K562 (cell line): ENCODE results near the gene CRYBG2. TPM values are rescaled to one million over a fixed set of nuclear protein-coding genes. Genes with fewer than 3 reads are reported as not detected.

Experiments
- FOXK2 ChIP-seq, 2 experiments: fragments of 450-650 bp; IDR thresholded peaks in 1 of 2; conservative IDR thresholded peaks in 1 of 2; 2 replicates each; pipeline ENCODE4 v1.6.1; 2016; ENCODE audit warnings: low read depth in 2 of 2, mild to moderate bottlenecking in 1 of 2
- HEY1 ChIP-seq: fragments of 250-450 bp; sonication (Bioruptor Pico); IDR thresholded peaks from 2 replicates; pipeline ENCODE4 v1.5.0; 2020; ENCODE audit warnings: mild to moderate bottlenecking, moderate library complexity, borderline replicate concordance
- KDM4B ChIP-seq, 2 experiments: fragments of 450-650 bp in 1 of 2; sonication (generic) in 1 of 2; IDR thresholded peaks; 2 replicates each; pipeline ENCODE4 v1.6.1; 2016 to 2017; ENCODE audit warnings: borderline replicate concordance in 2 of 2, antibody characterized with exemption in 1 of 2, low read depth in 1 of 2, mild to moderate bottlenecking in 1 of 2
- KLF6 ChIP-seq: fragments of 250-450 bp; sonication (Bioruptor Pico); IDR thresholded peaks from 2 replicates; pipeline ENCODE4 v1.4.0; 2020; ENCODE audit warnings: mild to moderate bottlenecking, moderate library complexity, borderline replicate concordance
- MECOM ChIP-seq: fragments of 250-450 bp; sonication (Bioruptor Pico); IDR thresholded peaks from 2 replicates; pipeline ENCODE4 v1.8.0; 2022; ENCODE audit warnings: inconsistent platforms
- MTA3 ChIP-seq: fragments of 450-650 bp; formaldehyde crosslinking; IDR thresholded peaks from 2 replicates; pipeline ENCODE4 v1.6.1; 2017; ENCODE audit warnings: mild to moderate bottlenecking, borderline replicate concordance
- NFATC3 ChIP-seq: fragments of 450-650 bp; IDR thresholded peaks from 2 replicates; pipeline ENCODE4 v1.6.1; 2017; ENCODE audit warnings: mild to moderate bottlenecking
- NR2F6 ChIP-seq: fragments of 450-650 bp; formaldehyde crosslinking; IDR thresholded peaks from 2 replicates; pipeline ENCODE4 v1.4.0; 2020; ENCODE audit warnings: mild to moderate bottlenecking
- PCBP2 ChIP-seq: fragments of 200-400 bp; formaldehyde crosslinking; IDR thresholded peaks from 2 replicates; pipeline ENCODE4 v1.6.1; 2018; ENCODE audit warnings: low read length, low read depth, mild to moderate bottlenecking, moderate library complexity; ENCODE audit not compliant: poor library complexity, severe bottlenecking
- PHF21A ChIP-seq: fragments of 450-650 bp; IDR thresholded peaks from 2 replicates; pipeline ENCODE4 v1.6.1; 2017; ENCODE audit warnings: low read depth, borderline replicate concordance
- SMAD4 ChIP-seq: fragments of 250-450 bp; sonication (Bioruptor Pico); conservative IDR thresholded peaks from 2 replicates; pipeline ENCODE4 v1.8.0; 2021; ENCODE audit warnings: inconsistent platforms, mild to moderate bottlenecking, moderate library complexity
- SP1 ChIP-seq: sonication (generic); formaldehyde crosslinking; IDR thresholded peaks from 2 replicates; pipeline ENCODE4 v1.8.1; 2022; ENCODE audit warnings: mild to moderate bottlenecking, missing genetic modification reagents
- SRSF3 ChIP-seq: fragments of 200-400 bp; formaldehyde crosslinking; IDR thresholded peaks from 2 replicates; pipeline ENCODE4 v1.6.1; 2016; ENCODE audit warnings: mild to moderate bottlenecking, low read length, moderate library complexity; ENCODE audit not compliant: insufficient read depth
- ZC3H11A ChIP-seq: IDR thresholded peaks from 2 replicates; pipeline ENCODE4 v1.6.1; 2012; ENCODE audit warnings: low read depth, low read length, improper control_type of control experiment
- ZNF121 ChIP-seq: sonication (generic); formaldehyde crosslinking; conservative IDR thresholded peaks from 2 replicates; pipeline ENCODE4 v1.8.0; 2022; ENCODE audit warnings: missing genetic modification reagents
- ZNF174 ChIP-seq: fragments of 250-450 bp; sonication (Bioruptor Pico); IDR thresholded peaks from 2 replicates; pipeline ENCODE4 v1.4.0; 2020; ENCODE audit warnings: mild to moderate bottlenecking
- ZNF24 ChIP-seq: fragments of 450-650 bp; IDR thresholded peaks from 2 replicates; pipeline ENCODE4 v1.6.1; 2016
- ZNF707 ChIP-seq: fragments of 250-450 bp; sonication (Bioruptor Pico); conservative IDR thresholded peaks from 2 replicates; pipeline ENCODE4 v1.8.0; 2022; ENCODE audit warnings: inconsistent platforms, mild to moderate bottlenecking, moderate library complexity
- polyA plus RNA-seq, 8 experiments: library from polyadenylated mRNA; depleted of rRNA in 4 of 8; stranded (reverse) in 5 of 8; unstranded in 3 of 8; fragments of >200 nt; fragmentation: Nextera tagmentation in 2 of 8; fragmentation: Illumina TruSeq in 1 of 8; extraction: Ambion mirVana in 2 of 8; extraction: Trizol in 1 of 8; gene quantifications; 2 replicates each; pipeline versions ENCODE4 v1.2.1 to v1.2.3, GENCODE V29; 2011 to 2014; ENCODE audit warnings: inconsistent platforms in 1 of 8, missing spikeins in 1 of 8
- total RNA-seq, 7 experiments: library from RNA; depleted of rRNA in 6 of 7; stranded (reverse); fragments of >200 nt in 6 of 7; fragmentation: Illumina TruSeq in 2 of 7; extraction: Trizol in 2 of 7; gene quantifications; 2 replicates each; pipeline versions ENCODE4 v1.2.1 to v1.2.3, GENCODE V29; 2011 to 2021; ENCODE audit warnings: low replicate concordance in 1 of 7
- TF ChIP-seq, protein P1 (sequence below): fragments of 250-450 bp; sonication (Bioruptor Pico); IDR thresholded peaks from 2 replicates; pipeline ENCODE4 v1.4.0; 2020
- TF ChIP-seq, protein P2 (sequence below): fragments of 450-650 bp; formaldehyde crosslinking; IDR thresholded peaks from 2 replicates; pipeline ENCODE4 v1.4.0; 2022; ENCODE audit warnings: missing genetic modification characterization
- TF ChIP-seq, protein P3 (sequence below): fragments of 450-650 bp; formaldehyde crosslinking; IDR thresholded peaks from 2 replicates; pipeline ENCODE4 v1.4.0; 2022; ENCODE audit warnings: missing genetic modification characterization

Gene CRYBG2
- total and polyA plus RNA-seq, 9 of the 15 experiments (the other 6 are each of a cell fraction or from before 2014, with no cell fraction given): 0.39 to 8.5 (median 3.7) TPM

DNA sequence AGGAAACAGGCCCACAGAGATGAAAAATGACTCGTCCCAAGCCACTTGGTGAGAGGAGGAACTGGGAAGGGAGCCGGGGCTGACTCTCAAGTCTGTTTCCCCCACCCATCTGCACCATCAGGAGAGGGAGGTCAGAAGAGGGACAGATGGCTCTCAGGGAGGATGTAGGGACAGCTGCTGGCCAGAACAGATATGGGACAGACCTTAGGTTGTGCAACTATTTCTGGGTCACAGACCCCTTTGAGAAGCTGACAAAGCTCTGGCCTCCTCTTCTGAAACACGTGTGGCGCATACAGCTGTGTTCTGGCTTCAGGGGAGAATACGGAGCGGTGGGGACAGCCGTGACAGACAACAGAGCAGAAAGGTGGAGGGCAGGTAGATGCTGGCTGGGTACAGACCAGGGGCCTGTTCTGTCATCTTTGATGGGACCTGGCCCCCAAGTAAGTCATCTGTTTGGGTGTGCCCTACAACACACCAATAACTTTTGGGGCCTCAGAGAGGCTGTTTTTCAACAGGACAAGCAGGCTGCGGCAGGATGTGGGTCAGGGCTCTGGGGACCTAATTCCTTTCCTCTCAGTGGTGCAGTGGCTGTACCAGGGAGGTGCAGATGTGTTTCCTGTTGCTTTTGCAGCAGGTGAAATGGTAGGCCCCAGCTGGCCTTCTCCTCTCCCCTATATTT lies 66.8 kb downstream of the CRYBG2 start (continued):
- TF ChIP-seq, protein P1, sequence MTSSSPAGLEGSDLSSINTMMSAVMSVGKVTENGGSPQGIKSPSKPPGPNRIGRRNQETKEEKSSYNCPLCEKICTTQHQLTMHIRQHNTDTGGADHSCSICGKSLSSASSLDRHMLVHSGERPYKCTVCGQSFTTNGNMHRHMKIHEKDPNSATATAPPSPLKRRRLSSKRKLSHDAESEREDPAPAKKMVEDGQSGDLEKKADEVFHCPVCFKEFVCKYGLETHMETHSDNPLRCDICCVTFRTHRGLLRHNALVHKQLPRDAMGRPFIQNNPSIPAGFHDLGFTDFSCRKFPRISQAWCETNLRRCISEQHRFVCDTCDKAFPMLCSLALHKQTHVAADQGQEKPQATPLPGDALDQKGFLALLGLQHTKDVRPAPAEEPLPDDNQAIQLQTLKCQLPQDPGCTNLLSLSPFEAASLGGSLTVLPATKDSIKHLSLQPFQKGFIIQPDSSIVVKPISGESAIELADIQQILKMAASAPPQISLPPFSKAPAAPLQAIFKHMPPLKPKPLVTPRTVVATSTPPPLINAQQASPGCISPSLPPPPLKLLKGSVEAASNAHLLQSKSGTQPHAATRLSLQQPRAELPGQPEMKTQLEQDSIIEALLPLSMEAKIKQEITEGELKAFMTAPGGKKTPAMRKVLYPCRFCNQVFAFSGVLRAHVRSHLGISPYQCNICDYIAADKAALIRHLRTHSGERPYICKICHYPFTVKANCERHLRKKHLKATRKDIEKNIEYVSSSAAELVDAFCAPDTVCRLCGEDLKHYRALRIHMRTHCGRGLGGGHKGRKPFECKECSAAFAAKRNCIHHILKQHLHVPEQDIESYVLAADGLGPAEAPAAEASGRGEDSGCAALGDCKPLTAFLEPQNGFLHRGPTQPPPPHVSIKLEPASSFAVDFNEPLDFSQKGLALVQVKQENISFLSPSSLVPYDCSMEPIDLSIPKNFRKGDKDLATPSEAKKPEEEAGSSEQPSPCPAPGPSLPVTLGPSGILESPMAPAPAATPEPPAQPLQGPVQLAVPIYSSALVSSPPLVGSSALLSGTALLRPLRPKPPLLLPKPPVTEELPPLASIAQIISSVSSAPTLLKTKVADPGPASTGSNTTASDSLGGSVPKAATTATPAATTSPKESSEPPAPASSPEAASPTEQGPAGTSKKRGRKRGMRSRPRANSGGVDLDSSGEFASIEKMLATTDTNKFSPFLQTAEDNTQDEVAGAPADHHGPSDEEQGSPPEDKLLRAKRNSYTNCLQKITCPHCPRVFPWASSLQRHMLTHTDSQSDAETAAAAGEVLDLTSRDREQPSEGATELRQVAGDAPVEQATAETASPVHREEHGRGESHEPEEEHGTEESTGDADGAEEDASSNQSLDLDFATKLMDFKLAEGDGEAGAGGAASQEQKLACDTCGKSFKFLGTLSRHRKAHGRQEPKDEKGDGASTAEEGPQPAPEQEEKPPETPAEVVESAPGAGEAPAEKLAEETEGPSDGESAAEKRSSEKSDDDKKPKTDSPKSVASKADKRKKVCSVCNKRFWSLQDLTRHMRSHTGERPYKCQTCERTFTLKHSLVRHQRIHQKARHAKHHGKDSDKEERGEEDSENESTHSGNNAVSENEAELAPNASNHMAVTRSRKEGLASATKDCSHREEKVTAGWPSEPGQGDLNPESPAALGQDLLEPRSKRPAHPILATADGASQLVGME (CRISPR knock-in tag): no peak
- TF ChIP-seq MTA3: peak; percentile 51; the same call in 1 of the 2 replicates
- TF ChIP-seq, protein P2, sequence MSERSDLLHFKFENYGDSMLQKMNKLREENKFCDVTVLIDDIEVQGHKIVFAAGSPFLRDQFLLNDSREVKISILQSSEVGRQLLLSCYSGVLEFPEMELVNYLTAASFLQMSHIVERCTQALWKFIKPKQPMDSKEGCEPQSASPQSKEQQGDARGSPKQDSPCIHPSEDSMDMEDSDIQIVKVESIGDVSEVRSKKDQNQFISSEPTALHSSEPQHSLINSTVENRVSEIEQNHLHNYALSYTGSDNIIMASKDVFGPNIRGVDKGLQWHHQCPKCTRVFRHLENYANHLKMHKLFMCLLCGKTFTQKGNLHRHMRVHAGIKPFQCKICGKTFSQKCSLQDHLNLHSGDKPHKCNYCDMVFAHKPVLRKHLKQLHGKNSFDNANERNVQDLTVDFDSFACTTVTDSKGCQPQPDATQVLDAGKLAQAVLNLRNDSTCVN (CRISPR knock-in tag): no peak
- TF ChIP-seq MECOM: 0 out of 2 replicates have a peak, but pooled peaks have one; percentile 28
- peak; percentile 97 for TF ChIP-seq SMAD4
- TF ChIP-seq KDM4B (IDR thresholded peaks at IDR 0.05; ENCODE audit: borderline replicate concordance in 2 of 2, low read depth in 1 of 2): no peak
- TF ChIP-seq KLF6: no peak
- TF ChIP-seq ZNF707: no peak
- no peak for TF ChIP-seq NFATC3
- TF ChIP-seq ZNF24: peak; percentile 72
- TF ChIP-seq ZNF121: no peak
- no peak for TF ChIP-seq ZC3H11A
- no peak for TF ChIP-seq PCBP2
- TF ChIP-seq SP1: peak; percentile 73
- TF ChIP-seq PHF21A: no peak
- TF ChIP-seq HEY1 (CRISPR knock-in tag): no peak
- no peak for TF ChIP-seq ZNF174 (CRISPR knock-in tag)
- TF ChIP-seq, protein P3, sequence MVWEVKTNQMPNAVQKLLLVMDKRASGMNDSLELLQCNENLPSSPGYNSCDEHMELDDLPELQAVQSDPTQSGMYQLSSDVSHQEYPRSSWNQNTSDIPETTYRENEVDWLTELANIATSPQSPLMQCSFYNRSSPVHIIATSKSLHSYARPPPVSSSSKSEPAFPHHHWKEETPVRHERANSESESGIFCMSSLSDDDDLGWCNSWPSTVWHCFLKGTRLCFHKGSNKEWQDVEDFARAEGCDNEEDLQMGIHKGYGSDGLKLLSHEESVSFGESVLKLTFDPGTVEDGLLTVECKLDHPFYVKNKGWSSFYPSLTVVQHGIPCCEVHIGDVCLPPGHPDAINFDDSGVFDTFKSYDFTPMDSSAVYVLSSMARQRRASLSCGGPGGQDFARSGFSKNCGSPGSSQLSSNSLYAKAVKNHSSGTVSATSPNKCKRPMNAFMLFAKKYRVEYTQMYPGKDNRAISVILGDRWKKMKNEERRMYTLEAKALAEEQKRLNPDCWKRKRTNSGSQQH: no peak
- no peak for TF ChIP-seq SRSF3
- TF ChIP-seq FOXK2 (conservative IDR thresholded peaks at IDR 0.05 in 1 of 2, IDR thresholded peaks at IDR 0.05 in 1 of 2; ENCODE audit: low read depth in 2 of 2): peak in 1 of 2 experiments; percentile 18; a peak in 1 of 4 replicates
- no peak for TF ChIP-seq NR2F6 (CRISPR knock-in tag)
